HepG2 (cell line): ENCODE data around the gene ZNF318.

Experiments
- CREM ChIP-seq, 2 experiments: sonication (generic) in 1 of 2; formaldehyde crosslinking in 1 of 2; IDR thresholded peaks; 2 replicates each; pipeline versions ENCODE4 v1.4.0 to v1.6.1; 2016 to 2020; ENCODE audit warnings: antibody characterized with exemption in 1 of 2, mild to moderate bottlenecking in 1 of 2, missing genetic modification reagents in 1 of 2
- GABPA ChIP-seq, 2 experiments: IDR thresholded peaks; 2 replicates each; pipeline ENCODE4 v1.6.1; 2011 to 2016; ENCODE audit warnings: low read depth in 2 of 2, low read length in 1 of 2, missing biosample characterization in 1 of 2, missing genetic modification characterization in 1 of 2
- HNRNPLL ChIP-seq: fragments of 200-400 bp; formaldehyde crosslinking; IDR thresholded peaks from 2 replicates; pipeline ENCODE4 v1.6.1; 2017; ENCODE audit warnings: mild to moderate bottlenecking, low read depth, low read length; ENCODE audit not compliant: poor library complexity, severe bottlenecking
- SP1 ChIP-seq, 2 experiments: fragments of 450-650 bp in 1 of 2; sonication (generic) in 1 of 2; formaldehyde crosslinking in 1 of 2; IDR thresholded peaks; 2 replicates each; pipeline versions ENCODE4 v1.4.0 to v1.6.1; 2016 to 2020; ENCODE audit warnings: missing genetic modification reagents in 1 of 2
- SP4 ChIP-seq: sonication (generic); formaldehyde crosslinking; IDR thresholded peaks from 2 replicates; pipeline ENCODE4 v1.8.1; 2023; ENCODE audit warnings: mild to moderate bottlenecking, missing genetic modification reagents
- ZFP41 ChIP-seq: sonication (generic); formaldehyde crosslinking; IDR thresholded peaks from 2 replicates; pipeline ENCODE4 v1.4.0; 2020; ENCODE audit warnings: mild to moderate bottlenecking, missing genetic modification reagents, borderline replicate concordance
- ZNF317 ChIP-seq: sonication (generic); formaldehyde crosslinking; IDR thresholded peaks from 2 replicates; pipeline ENCODE4 v1.5.0; 2020; ENCODE audit warnings: mild to moderate bottlenecking, missing genetic modification reagents
- ZNF674 ChIP-seq: sonication (generic); formaldehyde crosslinking; IDR thresholded peaks from 2 replicates; pipeline ENCODE4 v1.5.0; 2020; ENCODE audit warnings: low read depth, mild to moderate bottlenecking, missing genetic modification reagents
- TF ChIP-seq, protein P1 (sequence below): sonication (generic); formaldehyde crosslinking; IDR thresholded peaks from 2 replicates; pipeline ENCODE4 v1.4.0; 2020; ENCODE audit warnings: missing genetic modification reagents

DNA sequence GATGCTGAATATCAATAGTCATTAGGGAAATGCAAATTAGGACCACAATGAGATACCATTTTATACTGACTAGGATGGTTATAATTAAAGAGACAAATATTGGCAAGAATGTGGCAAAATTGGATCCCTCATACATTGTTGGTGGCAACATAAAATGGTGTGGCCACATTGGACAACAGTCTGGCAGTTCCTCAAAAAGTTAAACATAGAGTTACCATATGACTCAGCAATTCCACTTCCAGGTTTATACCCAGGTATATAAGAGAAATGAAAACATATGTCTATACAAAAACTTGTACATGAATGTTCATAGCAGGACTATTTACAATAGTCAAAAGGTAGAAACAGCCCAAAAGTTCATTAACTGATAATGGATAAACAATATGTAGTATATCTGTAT lies 58.8 kb downstream of the ZNF318 start:
- TF ChIP-seq HNRNPLL (no peak), ZFP41 (no peak), SP1 (IDR thresholded peaks at IDR 0.05) (no peak), SP1 (CRISPR knock-in tag; IDR thresholded peaks at IDR 0.05) (no peak), ZNF317 (CRISPR knock-in tag) (no peak), SP4 (CRISPR knock-in tag) (no peak), GABPA (IDR thresholded peaks at IDR 0.05; ENCODE audit: low read depth, low read length) (no peak), GABPA (CRISPR knock-in tag; IDR thresholded peaks at IDR 0.05; ENCODE audit: low read depth) (no peak), ZNF674 (CRISPR knock-in tag) (no peak), CREM (IDR thresholded peaks at IDR 0.05) (no peak), CREM (CRISPR knock-in tag; IDR thresholded peaks at IDR 0.05) (no peak)
- TF ChIP-seq, protein P1, sequence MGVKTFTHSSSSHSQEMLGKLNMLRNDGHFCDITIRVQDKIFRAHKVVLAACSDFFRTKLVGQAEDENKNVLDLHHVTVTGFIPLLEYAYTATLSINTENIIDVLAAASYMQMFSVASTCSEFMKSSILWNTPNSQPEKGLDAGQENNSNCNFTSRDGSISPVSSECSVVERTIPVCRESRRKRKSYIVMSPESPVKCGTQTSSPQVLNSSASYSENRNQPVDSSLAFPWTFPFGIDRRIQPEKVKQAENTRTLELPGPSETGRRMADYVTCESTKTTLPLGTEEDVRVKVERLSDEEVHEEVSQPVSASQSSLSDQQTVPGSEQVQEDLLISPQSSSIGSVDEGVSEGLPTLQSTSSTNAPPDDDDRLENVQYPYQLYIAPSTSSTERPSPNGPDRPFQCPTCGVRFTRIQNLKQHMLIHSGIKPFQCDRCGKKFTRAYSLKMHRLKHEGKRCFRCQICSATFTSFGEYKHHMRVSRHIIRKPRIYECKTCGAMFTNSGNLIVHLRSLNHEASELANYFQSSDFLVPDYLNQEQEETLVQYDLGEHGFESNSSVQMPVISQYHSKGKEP (CRISPR knock-in tag), result no peak
